Prostate gland (tissue), 2 donors: Measurements from ENCODE around the gene GRIK3. TPM values are rescaled to one million over a fixed set of nuclear protein-coding genes. Genes with fewer than 3 reads are reported as not detected.

Experiments used
- DNase-seq: peaks from one replicate; pipeline ENCODE4 v3.0.0-alpha.2; 2019; ENCODE audit warnings: low spot score
- H3K27ac ChIP-seq, 2 donors: fragments of 200-600 bp; sonication (generic); 2 replicates each; pipeline ENCODE4 v1.5.1; 2017 to 2019
- H3K27me3 ChIP-seq: fragments of 200-600 bp; sonication (generic); replicated peaks from 2 replicates; pipeline ENCODE4 v1.5.1; 2019; ENCODE audit not compliant: insufficient read depth
- H3K36me3 ChIP-seq, 2 donors: fragments of 200-600 bp; sonication (generic); 1 replicate in 1 of 2; 2 replicates in 1 of 2; pipeline versions ENCODE4 v1.5.1 to v1.8.1; 2017 to 2019
- H3K4me1 ChIP-seq: fragments of 200-600 bp; sonication (generic); replicated peaks from 2 replicates; pipeline ENCODE4 v1.5.1; 2019
- H3K4me3 ChIP-seq, 2 donors: fragments of 200-600 bp; sonication (generic); 2 replicates each; pipeline ENCODE4 v1.5.1; 2017 to 2019
- H3K9me3 ChIP-seq: fragments of 200-600 bp; sonication (generic); 2 replicates; pipeline ENCODE4 v1.5.1; 2017
- CTCF ChIP-seq, 4 experiments: fragments of 200-600 bp in 2 of 4; fragments of 450-650 bp in 2 of 4; sonication (generic) in 2 of 4; IDR thresholded peaks; 1 replicate in 3 of 4; 2 replicates in 1 of 4; pipeline ENCODE4 v1.5.1; 2016 to 2019; ENCODE audit warnings: antibody characterized with exemption in 4 of 4, mild to moderate bottlenecking in 2 of 4, moderate library complexity in 2 of 4
- POLR2A ChIP-seq: fragments of 450-650 bp; IDR thresholded peaks from one replicate; pipeline ENCODE4 v1.6.1; 2016; ENCODE audit warnings: antibody characterized with exemption, mild to moderate bottlenecking
- POLR2AphosphoS5 ChIP-seq: sonication (generic); formaldehyde crosslinking; IDR thresholded peaks from one replicate; pipeline ENCODE4 v1.6.1; 2017; ENCODE audit warnings: antibody characterized with exemption
- whole genome bisulfite sequencing: methylation state at CpG from one replicate; pipeline ENCODE4 v1.1.5; 2018; 5-methylcytosine and 5-hydroxymethylcytosine counted together
- intact Hi-C: fragments of 100-400 bp; cut with DNase I; formaldehyde crosslinking; loops from one replicate; pipeline ENCODE4 v1.14.2; 2022
- total RNA-seq, 2 donors: library from RNA; depleted of rRNA; stranded (reverse); fragments of >200 nt; gene quantifications; one replicate each; pipeline ENCODE4 v1.1.0, GENCODE V29; 2016

The GRIK3 gene
- total RNA-seq, 2 donors from 2014 or later = 0.36 to 5.9 TPM

GRCh38 chr1:36948147-36948546, 86.2 kb downstream of the GRIK3 start:
- intact Hi-C loops = no loop called here
- H3K27me3 ChIP-seq = no peaks in the 10 kb centered on the region
- 46% methylated on average over 2 of the region's 2 CpGs for WGBS

GRCh38 chr1:36947384-36947783, 86.9 kb downstream of the GRIK3 start:
- TF ChIP-seq POLR2A = no peak
- TF ChIP-seq CTCF (IDR thresholded peaks at IDR 0.05) = no peak
- TF ChIP-seq POLR2AphosphoS5 = no peak
- no peak for DNase-seq
- Histone ChIP-seq H3K36me3 (no peaks in the 10 kb centered on the region), H3K9me3 (no peaks in the 10 kb centered on the region), H3K27me3 (no peaks in the 10 kb centered on the region), H3K4me1 (no peaks in the 10 kb centered on the region), H3K4me3 (no peak overlapping the region), H3K27ac (no peak overlapping the region)
- 15% methylated on average over 2 of the region's 2 CpGs for WGBS
- intact Hi-C loops = no loop called here

More at GRCh38 chr1:36948147-36948546, 86.2 kb downstream of the GRIK3 start:
- Histone ChIP-seq H3K4me1 (no peaks in the 10 kb centered on the region), H3K4me3 (no peak overlapping the region), H3K36me3 (no peaks in the 10 kb centered on the region), H3K9me3 (no peaks in the 10 kb centered on the region), H3K27ac (no peak overlapping the region)
- TF ChIP-seq POLR2A = no peak
- TF ChIP-seq POLR2AphosphoS5 = no peak
- TF ChIP-seq CTCF (IDR thresholded peaks at IDR 0.05) = no peak
- DNase-seq = no peak

GRCh38 chr1:36944883-36945282, 89.4 kb downstream of the GRIK3 start:
- TF ChIP-seq POLR2A (no peak), POLR2AphosphoS5 (no peak), CTCF (IDR thresholded peaks at IDR 0.05) (no peak)
- H3K27ac ChIP-seq = no peak overlapping the region
- intact Hi-C loops = no loop called here
- H3K4me3 ChIP-seq = no peak overlapping the region
- H3K4me1 ChIP-seq = no peaks in the 10 kb centered on the region
- 76% methylated on average over 7 of the region's 7 CpGs for WGBS
- no peaks in the 10 kb centered on the region for H3K36me3 ChIP-seq
- H3K9me3 ChIP-seq = no peaks in the 10 kb centered on the region
- DNase-seq = no peak
- no peaks in the 10 kb centered on the region for H3K27me3 ChIP-seq

GRCh38 chr1:36942148-36942547, 92.2 kb downstream of the GRIK3 start:
- H3K36me3 ChIP-seq = no peaks in the 10 kb centered on the region
- WGBS = 29% methylated on average over 9 of the region's 12 CpGs
- intact Hi-C loops = no loop called here
- no peaks in the 10 kb centered on the region for H3K4me1 ChIP-seq
- DNase-seq = no peak
- H3K27ac ChIP-seq = no peak overlapping the region
- peaks cover 5% of the 10 kb centered on the region for H3K27me3 ChIP-seq
- TF ChIP-seq POLR2A (no peak), CTCF (IDR thresholded peaks at IDR 0.05) (no peak), POLR2AphosphoS5 (no peak)
- H3K9me3 ChIP-seq = no peaks in the 10 kb centered on the region
- H3K4me3 ChIP-seq = no peak overlapping the region

GRCh38 chr1:36941316-36941978, 92.9 kb downstream of the GRIK3 start:
- TF ChIP-seq POLR2AphosphoS5 = no peak
- no peak for TF ChIP-seq POLR2A
- no peak for TF ChIP-seq CTCF (IDR thresholded peaks at IDR 0.05)
- intact Hi-C loops = no loop called here
- no peak for DNase-seq
- Histone ChIP-seq H3K27me3 (peaks cover 5% of the 10 kb centered on the region), H3K4me1 (no peaks in the 10 kb centered on the region), H3K4me3 (no peak overlapping the region), H3K36me3 (no peaks in the 10 kb centered on the region), H3K9me3 (no peaks in the 10 kb centered on the region), H3K27ac (no peak overlapping the region)
- 38% methylated on average over 8 of the region's 8 CpGs for WGBS
